KMS-11 (cell line): ENCODE measurements around the gene OGDH.

Source experiments
- H2AFZ ChIP-seq: fragments of 200-600 bp; sonication (generic); 2 replicates; pipeline ENCODE4 v1.6.1; 2016; ENCODE audit warnings: antibody characterized with exemption, mixed run types, low read depth
- H3K27ac ChIP-seq: fragments of 200-600 bp; sonication (generic); 2 replicates; pipeline ENCODE4 v1.6.1; 2016; ENCODE audit warnings: mild to moderate bottlenecking, mixed run types
- H3K27me3 ChIP-seq: fragments of 200-600 bp; sonication (generic); 2 replicates; pipeline ENCODE4 v1.6.1; 2017; ENCODE audit warnings: mild to moderate bottlenecking, low read depth, mixed run types, moderate library complexity; ENCODE audit not compliant: insufficient read depth
- H3K36me3 ChIP-seq: fragments of 200-600 bp; sonication (generic); 2 replicates; pipeline ENCODE4 v1.6.1; 2017; ENCODE audit warnings: mild to moderate bottlenecking, mixed run types; ENCODE audit not compliant: insufficient read depth
- H3K4me1 ChIP-seq: fragments of 200-600 bp; sonication (generic); 2 replicates; pipeline ENCODE4 v1.6.1; 2016; ENCODE audit warnings: mild to moderate bottlenecking, low read depth, mixed run types; ENCODE audit not compliant: poor library complexity, severe bottlenecking
- H3K4me2 ChIP-seq: fragments of 200-600 bp; sonication (generic); 2 replicates; pipeline ENCODE4 v1.7.0; 2016; ENCODE audit warnings: mild to moderate bottlenecking, mixed run types
- H3K4me3 ChIP-seq: fragments of 200-600 bp; sonication (generic); IDR thresholded peaks from 2 replicates; pipeline ENCODE4 v1.6.1; 2017; ENCODE audit warnings: low read depth, low read length, mixed read lengths; ENCODE audit not compliant: insufficient read depth
- H3K79me2 ChIP-seq: fragments of 200-600 bp; sonication (generic); 2 replicates; pipeline ENCODE4 v1.6.1; 2016; ENCODE audit warnings: low read depth, mixed run types; ENCODE audit not compliant: insufficient read depth
- H3K9ac ChIP-seq: fragments of 200-600 bp; sonication (generic); 2 replicates; pipeline ENCODE4 v1.6.1; 2016; ENCODE audit warnings: mild to moderate bottlenecking, mixed run types
- H4K20me1 ChIP-seq: fragments of 200-600 bp; sonication (generic); 2 replicates; pipeline ENCODE4 v1.6.1; 2016; ENCODE audit warnings: mild to moderate bottlenecking, mixed run types; ENCODE audit not compliant: insufficient read depth
- TF ChIP-seq, protein P1 (sequence below): fragments of 200-600 bp; sonication (generic); conservative IDR thresholded peaks from 2 replicates; pipeline ENCODE4 v1.6.1; 2017; ENCODE audit warnings: low read depth, mild to moderate bottlenecking, antibody characterized with exemption, low read length, moderate library complexity, mixed read lengths

OGDH gene

DNA sequence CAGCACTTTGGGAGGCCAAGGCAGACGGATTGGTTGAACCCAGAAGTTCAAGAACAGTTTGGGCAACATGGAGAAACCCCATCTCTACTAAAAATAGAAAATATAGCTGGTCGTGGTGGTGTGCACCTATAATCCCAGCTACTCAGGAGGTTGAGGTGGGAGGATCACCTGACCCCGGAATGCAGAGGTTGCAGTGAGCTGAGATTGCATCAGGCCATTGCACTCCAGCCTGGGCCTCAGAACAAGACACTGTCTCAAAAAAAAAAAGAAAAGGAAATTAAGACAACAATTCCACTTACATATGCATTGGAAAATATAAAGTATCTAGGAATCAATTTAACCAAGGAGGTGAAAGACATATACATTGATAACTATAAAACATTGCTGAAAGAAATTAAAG is 7.2 kb upstream of the OGDH start:
- Histone ChIP-seq H2AFZ (no peak overlapping the region), H3K4me3 (no peak overlapping the region), H3K27ac (no peak overlapping the region), H3K27me3 (no peaks in the 10 kb centered on the region), H3K4me1 (peaks cover 19% of the 10 kb centered on the region), H3K36me3 (no peaks in the 10 kb centered on the region), H4K20me1 (no peaks in the 10 kb centered on the region), H3K4me2 (no peak overlapping the region), H3K9ac (no peak overlapping the region), H3K79me2 (no peaks in the 10 kb centered on the region)
- TF ChIP-seq, protein P1, sequence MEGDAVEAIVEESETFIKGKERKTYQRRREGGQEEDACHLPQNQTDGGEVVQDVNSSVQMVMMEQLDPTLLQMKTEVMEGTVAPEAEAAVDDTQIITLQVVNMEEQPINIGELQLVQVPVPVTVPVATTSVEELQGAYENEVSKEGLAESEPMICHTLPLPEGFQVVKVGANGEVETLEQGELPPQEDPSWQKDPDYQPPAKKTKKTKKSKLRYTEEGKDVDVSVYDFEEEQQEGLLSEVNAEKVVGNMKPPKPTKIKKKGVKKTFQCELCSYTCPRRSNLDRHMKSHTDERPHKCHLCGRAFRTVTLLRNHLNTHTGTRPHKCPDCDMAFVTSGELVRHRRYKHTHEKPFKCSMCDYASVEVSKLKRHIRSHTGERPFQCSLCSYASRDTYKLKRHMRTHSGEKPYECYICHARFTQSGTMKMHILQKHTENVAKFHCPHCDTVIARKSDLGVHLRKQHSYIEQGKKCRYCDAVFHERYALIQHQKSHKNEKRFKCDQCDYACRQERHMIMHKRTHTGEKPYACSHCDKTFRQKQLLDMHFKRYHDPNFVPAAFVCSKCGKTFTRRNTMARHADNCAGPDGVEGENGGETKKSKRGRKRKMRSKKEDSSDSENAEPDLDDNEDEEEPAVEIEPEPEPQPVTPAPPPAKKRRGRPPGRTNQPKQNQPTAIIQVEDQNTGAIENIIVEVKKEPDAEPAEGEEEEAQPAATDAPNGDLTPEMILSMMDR: no peak

- Histone ChIP-seq H3K4me1 (peaks cover 25% of the 10 kb centered on the region), H3K4me2 (no peak overlapping the region), H3K27ac (no peak overlapping the region), H2AFZ (no peak overlapping the region), H3K9ac (no peak overlapping the region), H3K27me3 (no peaks in the 10 kb centered on the region), H3K79me2 (peaks cover 5% of the 10 kb centered on the region), H4K20me1 (no peaks in the 10 kb centered on the region), H3K4me3 (no peak overlapping the region), H3K36me3 (no peaks in the 10 kb centered on the region)
- TF ChIP-seq, protein P1: no peak
These were observed 3.9 kb upstream of the OGDH start for GRCh38 chr7:44602576-44602910.

DNA sequence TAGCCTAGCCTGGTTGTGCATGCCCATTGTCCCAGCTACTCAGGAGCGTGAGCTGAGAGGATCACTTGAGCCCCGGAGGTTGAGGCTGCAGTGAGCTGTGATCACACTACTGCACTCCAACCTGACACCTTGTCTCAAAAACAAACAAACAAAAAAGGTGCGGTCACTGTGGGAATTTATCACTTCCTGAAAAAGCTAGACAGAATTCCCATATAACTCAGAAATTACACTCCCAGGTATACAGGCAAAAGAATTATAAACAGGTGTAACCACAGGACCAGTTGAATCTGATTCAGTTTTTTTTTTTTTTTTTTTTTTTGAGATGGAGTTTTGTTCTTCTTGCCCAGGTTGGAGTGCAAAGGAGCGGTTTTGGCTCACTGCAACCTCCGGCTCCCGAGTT is 3.2 kb upstream of the OGDH start:
- TF ChIP-seq, protein P1: no peak
- H3K27me3 ChIP-seq: no peaks in the 10 kb centered on the region
- peaks cover 29% of the 10 kb centered on the region for H3K4me1 ChIP-seq
- no peaks in the 10 kb centered on the region for H3K36me3 ChIP-seq
- H3K4me2 ChIP-seq: no peak overlapping the region
- no peak overlapping the region for H2AFZ ChIP-seq
- peaks cover 12% of the 10 kb centered on the region for H3K79me2 ChIP-seq
- H3K4me3 ChIP-seq: no peak overlapping the region
- no peak overlapping the region for H3K9ac ChIP-seq
- no peak overlapping the region for H3K27ac ChIP-seq
- no peaks in the 10 kb centered on the region for H4K20me1 ChIP-seq

DNA sequence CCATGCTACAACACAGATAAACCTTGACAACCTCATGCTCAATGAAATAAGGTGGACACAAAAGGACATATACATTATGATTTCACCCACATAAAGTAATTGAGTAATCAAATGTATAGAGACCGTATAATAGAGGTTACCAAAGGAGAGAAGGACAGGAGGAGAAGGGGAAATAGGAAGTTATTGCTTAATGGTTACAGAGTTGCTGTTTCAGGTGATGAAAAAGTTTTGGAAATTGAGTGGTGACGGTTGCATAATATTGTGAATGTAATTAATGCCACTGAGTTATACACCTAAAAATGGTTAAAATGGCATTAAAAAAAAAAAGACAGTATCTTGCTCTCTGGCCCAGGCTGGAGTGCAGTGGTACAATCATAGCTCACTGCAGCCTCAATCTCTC is 1.5 kb upstream of the OGDH start:
- Histone ChIP-seq H3K27me3 (no peaks in the 10 kb centered on the region), H3K4me2 (peak overlapping the region; percentile 89; the same call in 1 of the 2 replicates), H3K27ac (no peak overlapping the region), H3K36me3 (no peaks in the 10 kb centered on the region), H3K4me3 (no peak overlapping the region), H3K79me2 (peaks cover 29% of the 10 kb centered on the region), H3K9ac (no peak overlapping the region), H2AFZ (peak overlapping the region; percentile 62; the same call in 1 of the 2 replicates), H3K4me1 (peaks cover 27% of the 10 kb centered on the region), H4K20me1 (no peaks in the 10 kb centered on the region)
- TF ChIP-seq, protein P1: no peak
